HEK293T (cell line): Measurements from ENCODE around the gene TMEM237.

ENCODE experiments used
- FOXA1 ChIP-seq: fragments of 450-650 bp; IDR thresholded peaks from 2 replicates; pipeline ENCODE4 v1.6.1; 2016; ENCODE audit warnings: mild to moderate bottlenecking
- FOXK2 ChIP-seq: fragments of 450-650 bp; IDR thresholded peaks from 2 replicates; pipeline ENCODE4 v1.6.1; 2016; ENCODE audit warnings: mild to moderate bottlenecking
- FOXM1 ChIP-seq: fragments of 450-650 bp; IDR thresholded peaks from 2 replicates; pipeline ENCODE4 v1.6.1; 2017; ENCODE audit warnings: mild to moderate bottlenecking, borderline replicate concordance
- HDGF ChIP-seq: fragments of 450-650 bp; IDR thresholded peaks from 2 replicates; pipeline ENCODE4 v1.6.1; 2017; ENCODE audit warnings: antibody characterized with exemption, borderline replicate concordance
- L3MBTL2 ChIP-seq: fragments of 450-650 bp; conservative IDR thresholded peaks from 2 replicates; pipeline ENCODE4 v1.6.1; 2016; ENCODE audit warnings: mild to moderate bottlenecking
- LEF1 ChIP-seq: fragments of 450-650 bp; IDR thresholded peaks from 2 replicates; pipeline ENCODE4 v1.6.1; 2017; ENCODE audit warnings: mild to moderate bottlenecking, borderline replicate concordance
- SP1 ChIP-seq: fragments of 450-650 bp; IDR thresholded peaks from 2 replicates; pipeline ENCODE4 v1.6.1; 2017
- SUZ12 ChIP-seq: fragments of 450-650 bp; IDR thresholded peaks from 2 replicates; pipeline ENCODE4 v1.6.1; 2016; ENCODE audit warnings: mild to moderate bottlenecking
- TARDBP ChIP-seq: fragments of 450-650 bp; IDR thresholded peaks from 2 replicates; pipeline ENCODE4 v1.6.1; 2016
- ZNF384 ChIP-seq: fragments of 450-650 bp; IDR thresholded peaks from 2 replicates; pipeline ENCODE4 v1.6.1; 2016

DNA sequence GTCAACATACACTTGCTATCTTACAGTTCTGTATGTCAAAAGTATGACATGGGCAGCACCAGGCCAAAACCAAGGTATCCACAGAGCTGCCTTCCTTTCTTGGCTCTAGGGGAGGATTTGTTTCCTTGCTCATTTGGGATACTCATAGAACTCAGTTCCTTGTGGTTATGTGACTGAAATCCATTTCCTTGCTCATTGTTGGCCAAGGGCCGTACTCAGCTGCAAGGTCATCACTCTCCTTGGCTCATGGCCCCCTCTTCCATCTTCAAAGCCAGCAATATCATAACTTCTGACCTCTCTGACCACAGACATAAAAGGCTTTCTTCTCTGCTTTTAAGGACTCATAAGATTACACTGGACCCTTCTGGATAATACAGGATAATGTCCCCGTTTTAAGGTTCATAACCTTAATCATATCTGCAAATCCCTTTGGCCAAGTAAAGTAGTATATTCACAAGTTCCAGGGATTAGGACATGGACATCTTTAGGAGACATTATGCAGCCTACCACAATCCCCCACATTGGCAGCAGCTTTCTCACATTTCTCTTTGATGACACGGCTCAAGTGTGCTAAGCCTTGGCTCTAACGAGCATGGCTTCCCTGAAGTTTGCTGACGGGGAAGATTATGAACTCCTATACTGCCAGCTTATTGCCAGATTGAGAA lies 20.9 kb downstream of the TMEM237 start:
- TF ChIP-seq HDGF: no peak
- TF ChIP-seq LEF1: no peak
- no peak for TF ChIP-seq SUZ12
- no peak for TF ChIP-seq TARDBP
- TF ChIP-seq FOXM1: no peak
- TF ChIP-seq ZNF384: no peak
- no peak for TF ChIP-seq SP1
- no peak for TF ChIP-seq L3MBTL2
- TF ChIP-seq FOXK2: no peak
- no peak for TF ChIP-seq FOXA1
